Measurements from ENCODE around the gene NDUFV1. TPM values are rescaled to one million over a fixed set of nuclear protein-coding genes. Genes with fewer than 3 reads are reported as not detected.

The NDUFV1 gene
- total RNA-seq, 1 donor from 2014 or later: 202 TPM

DNA sequence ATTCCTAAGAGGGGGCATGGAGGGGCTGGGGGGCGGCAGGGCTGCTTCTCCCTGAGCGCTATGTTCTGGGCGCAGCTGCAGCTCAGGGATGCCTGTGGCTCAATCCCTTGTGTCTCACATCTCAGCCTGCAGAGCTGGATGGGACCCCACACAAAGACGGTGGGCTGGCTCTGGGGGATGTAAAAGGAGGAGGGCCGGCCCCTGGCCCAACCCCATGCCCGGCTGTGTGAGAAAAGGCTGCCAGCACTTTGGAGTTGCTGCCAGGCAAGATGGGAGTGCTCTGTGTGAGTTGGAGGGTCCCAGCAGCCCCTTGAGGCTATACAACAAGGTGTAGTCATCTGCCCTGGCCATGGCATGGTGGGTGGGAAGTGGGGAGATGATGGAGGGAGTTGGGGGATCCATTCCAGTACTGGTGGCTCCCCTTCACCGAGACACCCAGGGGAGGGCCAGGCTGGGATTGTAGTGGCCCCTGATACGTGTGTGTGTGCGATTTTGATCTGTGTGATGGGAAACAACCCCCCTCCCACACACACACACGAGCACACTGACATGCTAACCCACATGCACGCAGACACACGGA lies 34.1 kb downstream of the NDUFV1 start:
- no peak for DNase-seq (ENCODE audit: low spot score)

DNA sequence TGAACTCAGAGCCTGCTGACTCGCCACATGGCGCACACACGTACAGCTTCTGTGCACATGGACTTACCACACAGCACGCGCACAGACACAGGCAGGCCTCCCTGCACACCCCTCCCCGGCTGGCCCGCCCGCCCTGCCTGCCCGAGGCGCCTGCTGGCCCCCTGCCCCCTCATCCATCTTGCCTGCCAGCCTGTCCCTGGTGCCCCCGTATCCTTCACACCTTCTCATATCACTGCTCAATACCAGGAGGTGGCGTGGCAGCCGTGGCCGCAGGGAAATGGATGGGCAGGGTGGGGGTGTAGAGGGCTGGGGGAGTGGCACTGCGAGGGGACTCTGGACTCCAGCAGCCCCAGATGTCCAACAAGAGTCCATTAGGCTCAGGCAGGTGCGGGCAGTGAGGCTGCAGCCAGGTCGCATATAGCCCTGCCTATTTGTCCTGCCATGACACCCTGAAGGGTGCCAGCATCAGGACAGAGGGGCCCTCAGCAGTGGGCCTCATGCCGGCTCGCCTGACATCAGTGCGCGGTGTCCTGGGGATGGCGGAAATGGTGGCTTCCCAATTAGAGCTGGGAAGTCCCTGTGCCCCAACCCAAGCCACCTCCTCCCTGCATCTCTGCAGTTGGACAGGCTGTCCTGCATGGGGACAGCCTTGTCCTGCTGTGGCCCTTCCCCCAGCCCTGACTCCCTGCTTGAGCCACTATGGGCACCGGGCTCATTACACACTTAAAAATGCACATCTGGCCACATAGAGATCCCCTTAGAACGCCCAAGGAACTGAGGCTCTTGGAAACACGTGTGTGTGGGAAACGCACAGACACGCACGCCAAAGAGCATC lies 34.8 kb downstream of the NDUFV1 start:
- DNase-seq (ENCODE audit: low spot score): no peak

DNA sequence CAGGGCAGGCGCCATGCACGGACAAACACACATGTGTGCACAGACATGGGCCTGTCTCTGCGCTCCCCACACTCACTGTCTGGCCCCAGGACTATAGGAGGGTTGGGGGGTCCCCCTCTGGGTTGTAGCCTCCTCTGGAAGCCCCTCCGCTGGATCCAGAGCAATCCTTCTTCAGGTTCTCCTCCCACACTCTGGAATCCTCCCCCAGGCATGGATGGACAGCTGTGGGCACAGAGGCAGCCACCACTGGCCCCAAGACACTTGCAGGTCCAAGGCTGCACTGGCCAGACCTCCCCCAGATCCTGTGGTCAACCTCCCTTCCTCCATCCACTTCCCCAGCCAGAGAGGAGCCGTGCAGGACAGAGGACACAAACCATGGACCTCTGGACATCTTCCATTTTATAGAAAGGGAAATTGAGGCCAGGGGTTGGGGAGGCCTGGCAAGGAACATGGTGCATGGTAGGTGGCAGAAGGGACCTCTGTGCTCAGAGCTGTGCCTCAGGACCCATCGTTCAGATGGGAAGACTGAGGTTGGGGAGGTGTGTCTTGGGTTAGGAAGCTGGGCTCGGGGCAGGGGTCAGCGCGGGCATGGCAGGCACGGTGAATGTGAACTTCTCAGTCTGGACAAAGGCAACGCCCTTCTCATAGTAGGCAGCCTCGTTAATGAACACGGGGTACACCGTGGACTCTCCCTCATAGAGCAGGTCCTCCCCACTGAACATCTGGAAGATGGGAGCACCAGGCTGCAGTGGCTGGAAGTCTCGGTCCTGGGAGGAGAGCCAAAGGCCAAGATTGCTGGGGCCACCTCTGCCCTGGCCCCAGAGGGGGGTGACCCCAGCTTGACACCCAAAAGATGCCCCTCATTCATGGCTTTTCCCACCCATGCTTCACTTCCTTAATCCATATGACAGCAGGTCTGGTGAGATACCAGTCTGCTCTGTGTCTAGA lies 35.7 kb downstream of the NDUFV1 start:
- DNase-seq (ENCODE audit: low spot score): no peak

DNA sequence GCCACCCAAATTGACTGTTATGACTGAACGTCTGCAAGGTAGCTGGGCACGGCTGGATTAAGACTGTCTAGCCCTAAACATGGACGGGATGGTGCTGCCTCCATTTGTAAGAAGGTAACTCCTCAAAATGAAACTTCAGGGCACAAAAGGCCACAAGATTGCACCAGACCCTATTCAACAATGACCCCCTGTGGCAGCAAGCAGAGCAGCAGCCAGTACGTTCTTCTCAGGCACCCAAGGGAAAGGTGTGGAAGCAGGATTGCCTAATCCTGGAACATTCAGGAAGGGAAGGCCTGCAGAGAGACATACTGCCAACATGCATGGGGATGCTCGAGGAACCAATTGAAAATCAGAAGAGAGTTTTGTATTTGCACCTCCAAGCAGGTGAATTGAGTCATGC lies 37.3 kb downstream of the NDUFV1 start:
- no peak for DNase-seq (ENCODE audit: low spot score)

DNA sequence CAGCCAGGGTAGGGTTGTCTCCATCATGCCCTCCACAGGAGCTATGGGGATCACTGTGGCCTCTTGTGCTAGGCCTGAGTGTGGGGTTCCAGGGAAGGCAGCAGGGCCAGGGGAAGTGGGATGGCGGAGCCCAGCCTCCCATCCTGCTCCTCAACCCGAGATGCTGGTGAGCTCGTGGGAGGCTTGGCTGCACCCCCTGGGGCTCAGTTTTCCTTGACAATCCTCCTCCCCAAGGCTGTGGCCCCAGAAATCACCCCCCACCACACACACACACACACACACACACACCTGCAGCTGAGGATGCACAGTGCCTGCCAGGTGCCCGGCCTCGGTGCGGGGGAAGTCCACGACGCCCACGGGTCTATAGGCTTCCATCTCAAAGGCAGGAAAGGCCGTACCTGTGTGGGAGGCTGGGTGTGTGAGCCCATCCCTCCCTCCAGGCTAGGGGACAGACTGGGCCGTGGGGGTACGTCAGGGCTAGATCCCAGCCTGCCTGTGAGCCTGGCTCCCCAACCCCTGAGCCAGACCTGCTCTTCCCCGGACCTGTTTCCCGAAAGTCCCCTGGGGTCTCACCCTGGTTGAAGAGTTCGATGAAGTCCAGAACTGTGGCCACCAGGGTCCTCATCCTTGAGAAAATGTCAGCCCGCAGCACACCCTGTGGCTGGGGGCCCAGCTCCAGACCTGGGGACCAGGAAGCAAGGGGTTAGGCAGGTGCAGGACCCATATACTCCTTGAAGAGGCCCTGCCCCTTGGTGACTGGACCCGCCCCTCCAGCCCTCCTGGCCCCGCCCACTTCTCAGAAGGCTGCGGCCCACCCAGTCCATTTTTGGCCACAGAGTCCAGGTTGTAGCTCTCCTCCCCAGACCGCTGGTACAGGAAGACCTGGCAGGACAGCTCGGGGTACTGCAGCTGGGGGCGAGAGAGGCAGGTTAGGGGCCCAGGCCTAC lies 38.0 kb downstream of the NDUFV1 start:
- DNase-seq (ENCODE audit: low spot score): no peak

DNA sequence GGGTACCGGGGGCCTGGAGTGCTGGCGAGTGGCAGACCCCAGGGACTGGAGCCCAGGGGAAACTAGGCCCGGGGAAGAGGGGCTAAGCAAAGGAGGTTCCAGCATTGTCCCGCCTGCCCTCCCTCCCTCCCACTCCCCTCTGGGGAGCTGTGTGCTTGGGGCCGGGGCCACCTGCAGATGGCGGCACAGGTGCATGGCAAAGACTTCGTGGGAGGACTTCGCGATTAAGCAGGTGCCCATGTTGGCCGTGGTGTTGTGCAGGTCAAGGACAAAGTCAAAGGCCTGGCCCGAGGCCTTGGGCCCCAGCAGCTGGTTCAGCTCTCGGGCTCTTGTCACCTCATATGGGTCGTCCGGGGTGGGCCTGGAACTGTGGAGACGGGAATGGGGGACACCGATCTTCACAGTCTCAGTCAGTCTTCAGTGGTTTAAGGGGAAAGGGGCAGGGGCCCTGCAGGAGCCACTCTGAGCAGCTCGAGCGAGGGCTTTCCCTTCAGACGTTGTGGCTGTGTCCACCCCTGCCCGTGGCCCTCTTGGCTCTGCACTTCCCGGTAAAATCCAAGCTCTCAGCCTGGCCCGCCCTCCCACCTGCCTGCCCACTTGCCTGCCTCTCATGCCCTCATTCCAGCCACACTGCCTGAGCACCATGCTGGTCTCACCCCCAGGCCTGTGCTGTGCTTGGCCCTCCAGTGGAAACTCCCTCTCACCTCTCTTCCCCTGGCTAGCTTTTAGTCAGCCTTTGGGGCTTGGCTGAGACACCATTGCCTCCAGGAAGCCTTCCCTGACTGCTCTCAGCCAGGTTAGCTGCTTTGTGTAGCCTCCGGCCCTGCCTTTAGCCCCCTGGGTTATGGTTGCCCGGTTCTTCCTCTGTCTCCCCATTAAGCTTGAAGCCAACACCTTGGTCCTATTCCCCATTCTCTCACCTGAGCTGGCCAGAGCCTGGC lies 39.1 kb downstream of the NDUFV1 start:
- DNase-seq (ENCODE audit: low spot score): no peak

DNA sequence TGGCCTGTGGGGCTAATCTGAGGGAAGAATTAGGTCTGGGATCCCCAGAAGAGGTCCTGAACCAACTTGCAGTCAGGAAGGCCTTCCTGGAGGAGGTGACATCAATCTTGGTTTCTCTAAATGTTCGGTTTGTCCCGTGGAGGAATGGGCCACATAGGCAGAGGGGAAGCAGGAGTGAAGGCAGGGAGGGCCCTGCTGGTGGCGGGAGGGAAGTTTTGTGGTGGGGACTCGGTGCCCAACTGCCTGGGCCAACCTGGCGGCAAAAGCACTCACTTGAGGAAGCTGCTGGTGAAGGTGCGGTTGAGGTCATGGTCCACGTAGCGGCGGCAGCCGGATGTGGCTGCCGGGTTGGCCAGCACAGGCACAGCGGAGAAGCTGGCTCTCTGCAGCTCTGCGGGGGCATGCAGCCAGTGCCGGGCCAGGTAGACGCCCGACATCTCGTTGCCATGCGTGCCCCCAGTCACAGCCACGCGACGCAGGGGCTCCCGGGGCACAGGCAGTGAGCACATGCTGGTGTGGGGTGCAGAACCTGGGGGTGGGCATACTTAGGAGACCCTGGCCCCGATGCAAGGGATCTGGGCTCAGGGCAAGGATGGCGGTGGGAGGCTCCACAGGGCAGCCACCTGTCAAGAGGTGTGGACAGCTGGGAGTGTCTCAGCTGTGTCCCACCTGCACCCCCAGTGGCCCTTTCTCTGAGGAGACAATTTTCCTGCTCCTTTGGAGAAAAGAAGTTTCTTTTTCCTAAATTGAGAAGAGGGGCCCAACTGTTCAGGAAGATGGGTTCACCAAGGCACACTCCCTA lies 40.0 kb downstream of the NDUFV1 start:
- DNase-seq (ENCODE audit: low spot score): no peak

DNA sequence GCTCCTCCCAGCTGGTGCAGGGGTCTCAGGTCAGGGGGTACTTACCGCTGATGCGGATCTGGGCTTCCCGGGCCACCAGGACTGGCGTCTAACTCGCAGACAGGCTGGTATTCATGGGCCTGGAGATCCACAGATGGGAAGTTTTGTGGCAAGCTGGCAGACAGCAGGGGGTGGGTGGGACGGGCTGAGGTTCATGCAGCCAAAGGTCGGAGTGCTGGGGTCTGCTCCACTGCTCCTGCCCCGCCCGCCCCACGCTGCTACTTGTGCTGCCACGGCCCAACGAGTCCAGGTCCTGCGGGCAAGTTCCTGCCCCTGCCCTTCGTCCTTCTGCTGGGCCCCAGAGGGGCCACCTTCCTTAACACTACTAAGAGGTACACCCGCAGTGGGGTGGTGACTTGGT lies 40.7 kb downstream of the NDUFV1 start:
- no peak for DNase-seq (ENCODE audit: low spot score)

DNA sequence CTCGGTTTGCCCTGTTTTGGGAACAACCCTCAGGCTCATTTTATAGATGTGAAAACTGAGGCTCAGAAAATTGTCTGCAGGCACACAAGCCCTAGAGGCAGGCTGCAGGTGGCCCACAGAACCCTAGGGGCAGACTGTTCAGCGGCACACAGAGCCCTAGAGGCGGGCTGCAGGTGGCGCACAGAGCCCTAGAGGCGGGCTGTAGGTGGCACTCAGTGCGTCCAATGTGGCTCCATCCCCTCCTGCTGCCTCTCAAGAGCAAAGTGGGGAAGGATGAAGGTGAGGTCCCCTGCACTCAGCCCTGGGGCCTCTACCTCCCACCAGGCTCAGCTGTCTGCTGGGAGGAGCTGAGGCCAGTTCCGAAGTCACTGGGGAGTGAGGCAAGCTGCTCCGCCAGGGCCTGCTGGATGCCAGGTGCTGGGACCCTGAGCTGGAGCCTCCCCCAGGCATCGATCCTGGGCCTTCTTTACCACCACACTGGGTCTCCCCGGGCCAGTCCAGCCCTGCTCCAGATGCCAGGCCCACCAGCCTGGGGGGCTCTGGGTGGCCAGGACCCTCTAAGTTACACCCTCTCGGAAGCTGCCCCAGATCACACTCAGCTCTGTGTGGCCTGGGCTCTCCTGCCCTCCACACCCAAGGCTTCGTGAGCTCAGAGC lies 41.5 kb downstream of the NDUFV1 start:
- no peak for DNase-seq (ENCODE audit: low spot score)

DNA sequence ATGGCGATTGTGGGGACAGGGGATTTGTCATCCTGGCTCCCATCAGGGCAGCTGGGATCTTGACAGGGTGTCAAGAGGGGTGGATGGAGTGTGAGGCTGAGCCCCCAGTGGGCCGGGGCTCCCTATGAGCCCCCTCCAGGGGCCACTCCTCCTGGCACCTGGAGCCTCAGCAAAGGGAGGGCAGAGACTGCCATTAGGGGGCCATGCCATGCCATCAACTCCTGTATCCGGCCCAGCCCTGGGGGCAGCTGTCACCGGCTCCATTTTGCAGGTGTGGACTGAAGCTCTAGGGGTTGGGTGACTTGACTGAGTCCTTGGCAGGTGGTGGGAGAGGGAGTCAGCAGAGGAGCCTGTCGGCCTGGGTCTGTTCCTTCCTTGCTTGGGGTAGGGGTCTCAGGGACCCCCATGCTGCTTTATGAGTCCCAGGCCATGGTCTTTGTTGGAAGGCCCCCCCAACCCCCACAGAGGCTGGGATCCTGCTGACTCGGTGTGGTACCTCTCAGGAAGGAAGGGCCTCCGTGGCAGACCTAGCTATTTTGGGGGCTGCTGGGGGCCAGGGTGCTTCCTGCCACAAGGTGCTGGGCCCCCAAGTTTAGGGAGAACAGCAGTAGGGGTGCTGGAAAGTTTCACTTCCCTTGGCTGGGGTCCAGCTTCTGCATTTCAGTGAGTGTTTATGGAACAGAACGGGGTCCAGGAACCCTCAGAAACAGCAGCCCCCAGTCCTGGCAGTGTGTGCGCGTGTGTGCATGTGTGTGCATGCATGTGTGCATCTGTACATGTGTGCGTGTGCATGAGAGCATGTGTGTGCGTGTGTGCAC lies 42.3 kb downstream of the NDUFV1 start:
- no peak for DNase-seq (ENCODE audit: low spot score)

DNA sequence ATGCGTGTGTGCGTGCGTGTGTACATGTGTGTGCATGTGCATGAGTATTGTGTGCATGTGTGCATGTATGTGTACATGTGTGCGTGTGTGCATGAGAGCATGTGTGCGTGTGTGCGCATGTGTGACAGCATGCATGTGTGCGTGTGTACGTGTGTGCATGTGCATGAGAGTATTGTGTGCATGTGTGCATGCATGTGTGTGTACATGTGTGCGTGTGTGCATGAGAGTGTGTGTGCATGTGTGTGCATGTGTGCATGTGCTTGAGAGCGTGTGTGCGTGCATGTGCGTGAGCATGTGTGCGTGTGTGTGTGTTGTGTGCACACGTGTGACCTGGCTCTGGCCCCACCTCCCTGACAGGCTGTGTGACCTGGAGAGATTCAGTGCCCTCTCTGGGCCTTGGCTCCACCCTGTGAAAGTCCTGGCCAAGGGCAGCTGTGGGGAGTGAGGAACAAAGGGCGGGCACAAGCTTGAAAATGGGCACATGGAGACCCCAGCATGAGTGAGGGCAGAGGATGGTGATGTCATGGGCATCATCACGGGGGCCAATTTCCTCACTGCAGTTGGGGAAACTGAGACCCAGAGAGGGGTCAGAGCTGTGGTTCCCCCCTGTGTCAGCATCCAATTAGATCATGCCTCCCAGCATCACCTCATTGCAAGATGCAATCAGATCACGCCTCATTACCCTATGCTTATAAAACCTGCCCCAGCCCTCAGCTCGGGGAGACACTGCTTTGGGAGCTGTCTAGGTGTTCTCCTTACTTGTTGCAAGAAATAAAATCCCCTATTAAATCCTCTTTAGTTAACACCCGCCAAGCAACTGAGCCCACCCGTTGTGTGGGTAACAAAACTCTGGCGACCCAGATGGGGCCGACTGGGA lies 43.1 kb downstream of the NDUFV1 start:
- DNase-seq (ENCODE audit: low spot score): no peak

DNA sequence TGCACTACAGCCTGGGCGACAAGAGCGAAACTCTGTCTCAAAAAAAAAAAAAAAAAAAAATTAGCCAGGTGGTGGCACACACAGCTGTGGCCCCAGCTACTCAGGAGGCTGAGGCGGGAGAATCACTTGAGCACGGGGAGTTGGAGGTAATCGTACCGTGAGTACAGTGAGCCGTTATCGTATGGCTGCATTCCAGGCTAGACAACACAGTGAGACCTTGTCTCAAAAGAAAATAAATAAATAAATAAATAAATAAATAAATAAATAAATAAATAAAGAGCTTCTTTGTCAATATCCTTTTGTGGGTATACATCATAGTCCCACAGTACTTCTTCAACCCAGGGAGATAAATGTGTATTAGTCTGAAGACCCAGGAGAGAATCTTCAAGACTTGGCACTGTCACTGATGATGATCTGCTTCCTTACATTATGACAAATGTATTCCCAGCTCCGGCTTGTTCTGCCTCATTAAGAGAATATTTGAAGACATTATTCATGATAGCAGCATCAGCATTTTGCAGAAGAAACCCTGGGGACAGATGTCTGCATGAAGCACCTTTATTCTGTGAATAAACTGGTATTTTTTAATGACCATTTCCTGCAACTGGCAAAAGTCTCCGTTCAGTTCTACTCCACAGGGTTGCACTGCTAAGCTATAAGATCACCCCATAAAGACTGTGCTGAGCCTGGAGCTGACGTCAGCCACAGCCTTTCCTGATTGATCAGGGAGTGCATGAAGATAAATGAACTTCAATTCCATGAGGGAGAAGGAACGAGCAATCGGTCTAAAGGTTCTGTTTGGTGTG lies 45.4 kb downstream of the NDUFV1 start:
- no peak for DNase-seq (ENCODE audit: low spot score)

DNA sequence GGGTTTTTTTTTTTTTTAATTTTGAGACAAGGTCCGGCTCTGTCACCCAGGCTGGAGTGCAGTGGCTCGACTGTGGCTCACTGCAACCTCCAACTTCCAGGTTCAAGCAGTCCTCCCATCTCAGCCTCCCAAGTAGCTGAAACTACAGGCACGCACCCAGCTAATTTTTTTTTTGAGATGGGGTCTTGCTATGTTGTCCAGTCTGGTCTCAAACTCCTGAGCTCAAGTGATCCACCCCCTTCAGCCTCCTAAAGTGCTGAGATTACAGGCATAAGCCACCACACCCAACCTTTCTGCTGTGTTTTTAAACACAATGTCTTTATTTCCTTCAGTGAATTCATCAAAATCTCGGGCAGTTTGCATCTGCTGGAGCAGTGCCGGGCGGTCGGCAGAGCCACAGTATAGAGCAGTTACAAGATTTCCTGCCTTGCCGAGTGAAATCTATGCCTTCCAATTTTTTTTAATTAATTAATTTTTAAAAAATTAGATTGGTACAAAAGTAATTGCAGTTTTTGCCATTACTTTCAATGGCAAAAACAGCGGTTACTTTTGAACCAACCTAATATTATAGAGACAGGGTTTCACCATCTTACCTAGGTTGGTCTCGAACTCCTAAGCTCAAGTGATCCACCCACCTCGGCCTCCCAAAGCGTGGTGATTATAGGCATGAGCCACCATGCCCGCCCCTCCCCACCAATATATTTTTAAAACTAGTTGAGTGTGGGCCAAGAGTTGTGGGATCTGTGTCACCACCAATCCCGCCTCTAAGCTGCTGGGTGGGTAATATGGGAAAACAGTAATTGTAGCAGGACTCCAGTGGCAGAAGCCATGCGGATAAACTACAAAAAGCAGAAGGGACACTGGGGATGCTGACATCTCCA lies 46.5 kb downstream of the NDUFV1 start:
- no peak for DNase-seq (ENCODE audit: low spot score)

DNA sequence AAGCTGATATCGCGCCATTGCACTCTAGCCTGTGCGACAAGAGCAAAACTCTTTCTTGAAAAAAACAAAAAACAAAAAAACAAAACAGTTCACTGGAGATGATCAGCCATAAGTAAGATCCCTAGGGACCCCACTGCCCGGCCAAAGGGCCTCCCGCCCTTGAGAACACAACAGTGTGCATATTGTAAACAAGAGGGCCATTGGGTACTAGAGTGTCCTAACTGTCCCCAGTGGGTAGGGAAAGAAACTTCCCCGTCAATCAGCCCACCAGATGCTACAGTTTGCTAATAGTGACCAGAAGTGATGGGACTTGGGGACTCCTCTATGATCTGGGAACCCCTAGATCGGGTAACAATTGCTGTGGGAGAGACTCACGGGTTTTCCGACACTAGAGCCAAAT lies 47.5 kb downstream of the NDUFV1 start:
- DNase-seq (ENCODE audit: low spot score): no peak

All from mucosa of gallbladder (tissue), 1 donor.